Activated CD8-positive, alpha-beta T cell treated with anti-CD3 and anti-CD28 coated beads for 36 hours (primary cell): ENCODE measurements around the gene USP17L17. TPM values are rescaled to one million over a fixed set of nuclear protein-coding genes. Genes with fewer than 3 reads are reported as not detected.
"Not testable (repeated sequence)": the region's sequence is repeated elsewhere in the genome, so short reads cannot be mapped to it uniquely, and the experiment has no call there.

Experiments used
- ATAC-seq: fragments of 200-7000 bp; cut with Tn5 transposase; one replicate; pipeline ENCODE4 v1.10.0; 2021; ENCODE audit warnings: mild to moderate bottlenecking, moderate library complexity
- CTCF ChIA-PET: fragments of 350-600 bp; sonication (Branson Sonifier 250); formaldehyde crosslinking; loops from one replicate; lab custom pipeline; 2021; ENCODE audit warnings: antibody characterized with exemption; lab: Charles Lee
- POLR2A ChIA-PET: fragments of 350-600 bp; sonication (Branson Sonifier 250); formaldehyde crosslinking; loops from one replicate; lab custom pipeline; 2021; ENCODE audit warnings: antibody characterized with exemption; lab: Charles Lee
- DNase-seq: peaks from one replicate; pipeline ENCODE4 v3.0.0-alpha.2; 2020
- H3K27ac Mint-ChIP-seq: one replicate; pipeline ENCODE4 v1.8.0; 2021; ENCODE audit warnings: mild to moderate bottlenecking, mixed read lengths
- H3K27me3 Mint-ChIP-seq: one replicate; pipeline ENCODE4 v1.8.0; 2021; ENCODE audit warnings: mixed read lengths
- H3K36me3 Mint-ChIP-seq: one replicate; pipeline ENCODE4 v1.8.0; 2021; ENCODE audit warnings: low read depth, mixed read lengths
- H3K4me1 Mint-ChIP-seq: one replicate; pipeline ENCODE4 v1.8.0; 2021; ENCODE audit warnings: low read depth, mixed read lengths
- H3K4me3 Mint-ChIP-seq: one replicate; pipeline ENCODE4 v1.8.0; 2021; ENCODE audit warnings: mild to moderate bottlenecking, moderate library complexity, mixed read lengths
- H3K9me3 Mint-ChIP-seq: one replicate; pipeline ENCODE4 v1.8.0; 2021; ENCODE audit warnings: mixed read lengths
- intact Hi-C: fragments of 100-400 bp; cut with micrococcal nuclease; formaldehyde crosslinking; loops from one replicate; pipeline ENCODE4 v1.10.0; 2022
- total RNA-seq, 2 experiments: library from RNA; stranded (reverse); gene quantifications; one replicate each; pipeline ENCODE4 v1.2.3, GENCODE V29; 2021

Gene USP17L17, protein sequence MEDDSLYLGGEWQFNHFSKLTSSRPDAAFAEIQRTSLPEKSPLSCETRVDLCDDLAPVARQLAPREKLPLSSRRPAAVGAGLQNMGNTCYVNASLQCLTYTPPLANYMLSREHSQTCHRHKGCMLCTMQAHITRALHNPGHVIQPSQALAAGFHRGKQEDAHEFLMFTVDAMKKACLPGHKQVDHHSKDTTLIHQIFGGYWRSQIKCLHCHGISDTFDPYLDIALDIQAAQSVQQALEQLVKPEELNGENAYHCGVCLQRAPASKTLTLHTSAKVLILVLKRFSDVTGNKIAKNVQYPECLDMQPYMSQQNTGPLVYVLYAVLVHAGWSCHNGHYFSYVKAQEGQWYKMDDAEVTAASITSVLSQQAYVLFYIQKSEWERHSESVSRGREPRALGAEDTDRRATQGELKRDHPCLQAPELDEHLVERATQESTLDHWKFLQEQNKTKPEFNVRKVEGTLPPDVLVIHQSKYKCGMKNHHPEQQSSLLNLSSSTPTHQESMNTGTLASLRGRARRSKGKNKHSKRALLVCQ
- not detected for total RNA-seq

DNA sequence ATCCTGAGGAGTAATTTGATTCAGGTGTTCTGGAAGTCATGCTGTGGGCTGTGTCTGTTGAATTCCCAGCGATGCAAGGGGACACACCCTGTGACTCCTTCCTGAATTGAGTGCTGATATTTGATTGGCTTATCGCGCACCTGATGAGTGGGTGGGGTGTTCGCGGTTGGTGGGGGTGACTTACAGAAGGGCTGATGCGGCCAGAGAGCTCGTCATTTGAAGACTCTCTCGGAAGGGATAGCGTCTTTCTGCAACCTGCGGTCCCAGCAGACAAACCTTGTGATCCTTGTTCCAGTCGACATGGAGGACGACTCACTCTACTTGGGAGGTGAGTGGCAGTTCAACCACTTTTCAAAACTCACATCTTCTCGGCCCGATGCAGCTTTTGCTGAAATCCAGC, at the start of gene USP17L17:
Gene USP17L17, plus strand, starts transcription at position 301 of the 400 bp plus-strand sequence. Its CDS starts 0 bp downstream, at position 301.
- H3K27me3 Mint-ChIP-seq, H3K9me3 Mint-ChIP-seq, H3K27ac Mint-ChIP-seq, intact Hi-C loops, H3K36me3 Mint-ChIP-seq, H3K4me3 Mint-ChIP-seq, CTCF ChIA-PET, ATAC-seq, POLR2A ChIA-PET, DNase-seq, H3K4me1 Mint-ChIP-seq: not testable (repeated sequence)

DNA sequence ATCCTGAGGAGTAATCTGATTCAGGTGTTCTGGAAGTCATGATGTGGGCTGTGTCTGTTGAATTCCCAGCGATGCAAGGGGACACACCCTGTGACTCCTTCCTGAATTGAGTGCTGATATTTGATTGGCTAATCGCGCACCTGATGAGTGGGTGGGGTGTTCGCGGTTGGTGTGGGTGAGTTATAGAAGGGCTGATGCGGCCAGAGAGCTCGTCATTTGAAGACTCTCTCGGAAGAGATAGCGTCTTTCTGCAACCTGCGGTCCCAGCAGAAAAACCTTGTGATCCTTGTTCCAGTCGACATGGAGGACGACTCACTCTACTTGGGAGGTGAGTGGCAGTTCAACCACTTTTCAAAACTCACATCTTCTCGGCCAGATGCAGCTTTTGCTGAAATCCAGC, 33.3 kb upstream of the USP17L17 start, which contains the start of gene USP17L10:
Gene USP17L10, plus strand, starts transcription at position 301 of the 400 bp plus-strand sequence. Its CDS starts 0 bp downstream, at position 301.
- POLR2A ChIA-PET, H3K9me3 Mint-ChIP-seq, H3K27ac Mint-ChIP-seq, H3K27me3 Mint-ChIP-seq, ATAC-seq, intact Hi-C loops, H3K4me3 Mint-ChIP-seq, H3K36me3 Mint-ChIP-seq, DNase-seq, CTCF ChIA-PET, H3K4me1 Mint-ChIP-seq: not testable (repeated sequence)

DNA sequence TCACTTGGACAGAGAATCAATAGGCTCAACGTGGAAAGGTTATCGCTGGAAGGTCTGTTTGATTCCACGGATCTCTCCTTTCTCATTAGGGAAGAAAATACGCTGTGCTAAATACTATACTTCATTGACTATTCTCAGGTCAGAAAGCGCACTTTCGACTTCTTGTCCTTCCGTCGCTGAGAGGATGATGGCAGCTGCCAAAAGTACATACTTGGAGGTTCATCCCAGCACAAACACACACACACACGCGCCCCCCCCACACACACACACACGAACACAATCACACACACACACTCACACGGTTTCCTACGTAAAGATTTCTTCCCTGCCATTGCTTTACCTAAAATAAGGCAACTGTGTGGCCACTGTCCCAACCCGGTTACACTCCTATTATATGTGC, 29.0 kb upstream of the USP17L17 start:
- H3K4me1 Mint-ChIP-seq, H3K36me3 Mint-ChIP-seq, intact Hi-C loops, CTCF ChIA-PET, H3K9me3 Mint-ChIP-seq, DNase-seq, H3K27me3 Mint-ChIP-seq, POLR2A ChIA-PET, H3K27ac Mint-ChIP-seq, H3K4me3 Mint-ChIP-seq, ATAC-seq: not testable (repeated sequence)

DNA sequence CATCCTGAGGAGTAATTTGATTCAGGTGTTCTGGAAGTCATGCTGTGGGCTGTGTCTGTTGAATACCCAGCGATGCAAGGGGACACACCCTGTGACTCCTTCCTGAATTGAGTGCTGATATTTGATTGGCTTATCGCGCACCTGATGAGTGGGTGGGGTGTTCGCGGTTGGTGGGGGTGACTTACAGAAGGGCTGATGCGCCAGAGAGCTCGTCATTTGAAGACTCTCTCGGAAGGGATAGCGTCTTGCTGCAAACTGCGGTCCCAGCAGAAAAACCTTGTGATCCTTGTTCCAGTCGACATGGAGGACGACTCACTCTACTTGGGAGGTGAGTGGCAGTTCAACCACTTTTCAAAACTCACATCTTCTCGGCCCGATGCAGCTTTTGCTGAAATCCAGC, 28.6 kb upstream of the USP17L17 start, which contains the start of gene USP17L11:
Gene USP17L11, plus strand, starts transcription at position 301 of the 400 bp plus-strand sequence. Its CDS starts 0 bp downstream, at position 301.
- H3K27ac Mint-ChIP-seq, H3K4me3 Mint-ChIP-seq, H3K36me3 Mint-ChIP-seq, intact Hi-C loops, ATAC-seq, H3K9me3 Mint-ChIP-seq, H3K27me3 Mint-ChIP-seq, POLR2A ChIA-PET, DNase-seq, CTCF ChIA-PET, H3K4me1 Mint-ChIP-seq: not testable (repeated sequence)

DNA sequence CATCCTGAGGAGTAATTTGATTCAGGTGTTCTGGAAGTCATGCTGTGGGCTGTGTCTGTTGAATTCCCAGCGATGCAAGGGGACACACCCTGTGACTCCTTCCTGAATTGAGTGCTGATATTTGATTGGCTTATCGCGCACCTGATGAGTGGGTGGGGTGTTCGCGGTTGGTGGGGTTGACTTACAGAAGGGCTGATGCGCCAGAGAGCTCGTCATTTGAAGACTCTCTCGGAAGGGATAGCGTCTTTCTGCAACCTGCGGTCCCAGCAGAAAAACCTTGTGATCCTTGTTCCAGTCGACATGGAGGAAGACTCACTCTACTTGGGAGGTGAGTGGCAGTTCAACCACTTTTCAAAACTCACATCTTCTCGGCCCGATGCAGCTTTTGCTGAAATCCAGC, 23.8 kb upstream of the USP17L17 start, which contains the start of gene USP17L12:
Gene USP17L12, plus strand, starts transcription at position 301 of the 400 bp plus-strand sequence. Its CDS starts 0 bp downstream, at position 301.
- intact Hi-C loops, ATAC-seq, CTCF ChIA-PET, POLR2A ChIA-PET, H3K36me3 Mint-ChIP-seq, H3K27me3 Mint-ChIP-seq, H3K27ac Mint-ChIP-seq, DNase-seq, H3K9me3 Mint-ChIP-seq, H3K4me3 Mint-ChIP-seq, H3K4me1 Mint-ChIP-seq: not testable (repeated sequence)

DNA sequence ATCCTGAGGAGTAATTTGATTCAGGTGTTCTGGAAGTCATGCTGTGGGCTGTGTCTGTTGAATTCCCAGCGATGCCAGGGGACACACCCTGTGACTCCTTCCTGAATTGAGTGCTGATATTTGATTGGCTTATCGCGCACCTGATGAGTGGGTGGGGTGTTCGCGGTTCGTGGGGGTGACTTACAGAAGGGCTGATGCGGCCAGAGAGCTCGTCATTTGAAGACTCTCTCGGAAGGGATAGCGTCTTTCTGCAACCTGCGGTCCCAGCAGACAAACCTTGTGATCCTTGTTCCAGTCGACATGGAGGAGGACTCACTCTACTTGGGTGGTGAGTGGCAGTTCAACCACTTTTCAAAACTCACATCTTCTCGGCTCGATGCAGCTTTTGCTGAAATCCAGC, 19.1 kb upstream of the USP17L17 start, which contains the start of gene USP17L13:
Gene USP17L13, plus strand, starts transcription at position 301 of the 400 bp plus-strand sequence. Its CDS starts 0 bp downstream, at position 301.
- H3K36me3 Mint-ChIP-seq, H3K9me3 Mint-ChIP-seq, CTCF ChIA-PET, POLR2A ChIA-PET, H3K4me3 Mint-ChIP-seq, H3K27ac Mint-ChIP-seq, DNase-seq, H3K27me3 Mint-ChIP-seq, ATAC-seq, intact Hi-C loops, H3K4me1 Mint-ChIP-seq: not testable (repeated sequence)

DNA sequence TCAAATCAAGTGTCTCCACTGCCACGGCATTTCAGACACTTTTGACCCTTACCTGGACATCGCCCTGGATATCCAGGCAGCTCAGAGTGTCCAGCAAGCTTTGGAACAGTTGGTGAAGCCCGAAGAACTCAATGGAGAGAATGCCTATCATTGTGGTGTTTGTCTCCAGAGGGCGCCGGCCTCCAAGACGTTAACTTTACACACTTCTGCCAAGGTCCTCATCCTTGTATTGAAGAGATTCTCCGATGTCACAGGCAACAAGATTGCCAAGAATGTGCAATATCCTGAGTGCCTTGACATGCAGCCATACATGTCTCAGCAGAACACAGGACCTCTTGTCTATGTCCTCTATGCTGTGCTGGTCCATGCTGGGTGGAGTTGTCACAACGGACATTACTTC, 13.4 kb upstream of the USP17L17 start:
- H3K9me3 Mint-ChIP-seq, ATAC-seq, CTCF ChIA-PET, H3K27ac Mint-ChIP-seq, H3K27me3 Mint-ChIP-seq, H3K4me3 Mint-ChIP-seq, intact Hi-C loops, H3K36me3 Mint-ChIP-seq, H3K4me1 Mint-ChIP-seq, POLR2A ChIA-PET: not testable (repeated sequence)
- DNase-seq = peak; percentile 0

DNA sequence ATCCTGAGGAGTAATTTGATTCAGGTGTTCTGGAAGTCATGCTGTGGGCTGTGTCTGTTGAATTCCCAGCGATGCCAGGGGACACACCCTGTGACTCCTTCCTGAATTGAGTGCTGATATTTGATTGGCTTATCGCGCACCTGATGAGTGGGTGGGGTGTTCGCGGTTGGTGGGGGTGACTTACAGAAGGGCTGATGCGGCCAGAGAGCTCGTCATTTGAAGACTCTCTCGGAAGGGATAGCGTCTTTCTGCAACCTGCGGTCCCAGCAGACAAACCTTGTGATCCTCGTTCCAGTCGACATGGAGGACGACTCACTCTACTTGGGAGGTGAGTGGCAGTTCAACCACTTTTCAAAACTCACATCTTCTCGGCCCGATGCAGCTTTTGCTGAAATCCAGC, 9.6 kb upstream of the USP17L17 start, which contains the start of gene USP17L15:
Gene USP17L15, plus strand, starts transcription at position 301 of the 400 bp plus-strand sequence. Its CDS starts 0 bp downstream, at position 301.
- POLR2A ChIA-PET, H3K9me3 Mint-ChIP-seq, H3K4me1 Mint-ChIP-seq, ATAC-seq, intact Hi-C loops, H3K27me3 Mint-ChIP-seq, DNase-seq, CTCF ChIA-PET, H3K27ac Mint-ChIP-seq, H3K36me3 Mint-ChIP-seq, H3K4me3 Mint-ChIP-seq: not testable (repeated sequence)

DNA sequence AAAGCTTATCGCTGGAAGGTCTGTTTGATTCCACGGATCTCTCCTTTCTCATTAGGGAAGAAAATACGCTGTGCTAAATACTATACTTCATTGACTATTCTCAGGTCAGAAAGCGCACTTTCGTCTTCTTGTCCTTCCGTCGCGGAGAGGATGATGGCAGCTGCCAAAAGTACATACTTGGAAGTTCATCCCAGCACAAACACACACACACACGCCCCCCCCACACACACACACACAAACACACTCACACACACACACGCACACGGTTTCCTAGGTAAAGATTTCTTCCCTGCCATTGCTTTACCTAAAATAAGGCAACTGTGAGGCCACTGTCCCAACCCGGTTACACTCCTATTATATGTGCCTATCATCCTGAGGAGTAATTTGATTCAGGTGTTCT, 5.2 kb upstream of the USP17L17 start:
- DNase-seq, ATAC-seq, H3K9me3 Mint-ChIP-seq, H3K4me1 Mint-ChIP-seq, intact Hi-C loops, H3K36me3 Mint-ChIP-seq, H3K27ac Mint-ChIP-seq, H3K4me3 Mint-ChIP-seq, POLR2A ChIA-PET, H3K27me3 Mint-ChIP-seq, CTCF ChIA-PET: not testable (repeated sequence)

DNA sequence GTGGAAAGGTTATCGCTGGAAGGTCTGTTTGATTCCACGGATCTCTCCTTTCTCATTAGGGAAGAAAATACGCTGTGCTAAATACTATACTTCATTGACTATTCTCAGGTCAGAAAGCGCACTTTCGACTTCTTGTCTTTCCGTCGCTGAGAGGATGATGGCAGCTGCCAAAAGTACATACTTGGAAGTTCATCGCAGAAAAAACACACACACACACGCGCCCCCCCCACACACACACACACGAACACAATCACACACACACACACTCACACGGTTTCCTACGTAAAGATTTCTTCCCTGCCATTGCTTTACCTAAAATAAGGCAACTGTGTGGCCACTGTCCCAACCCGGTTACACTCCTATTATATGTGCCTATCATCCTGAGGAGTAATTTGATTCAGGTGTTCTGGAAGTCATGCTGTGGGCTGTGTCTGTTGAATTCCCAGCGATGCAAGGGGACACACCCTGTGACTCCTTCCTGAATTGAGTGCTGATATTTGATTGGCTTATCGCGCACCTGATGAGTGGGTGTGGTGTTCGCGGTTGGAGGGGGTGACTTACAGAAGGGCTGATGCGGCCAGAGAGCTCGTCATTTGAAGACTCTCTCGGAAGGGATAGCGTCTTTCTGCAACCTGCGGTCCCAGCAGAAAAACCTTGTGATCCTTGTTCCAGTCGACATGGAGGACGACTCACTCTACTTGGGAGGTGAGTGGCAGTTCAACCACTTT, 4.4 kb downstream of the USP17L17 start, which contains the start of gene USP17L18:
Gene USP17L18, plus strand, starts transcription at position 678 of the 728 bp plus-strand sequence. Its CDS starts 0 bp downstream, at position 678.
- CTCF ChIA-PET, H3K4me1 Mint-ChIP-seq, H3K36me3 Mint-ChIP-seq, H3K27me3 Mint-ChIP-seq, ATAC-seq, H3K27ac Mint-ChIP-seq, H3K4me3 Mint-ChIP-seq, intact Hi-C loops, POLR2A ChIA-PET, H3K9me3 Mint-ChIP-seq: not testable (repeated sequence)
- peak; percentile 0 for DNase-seq

DNA sequence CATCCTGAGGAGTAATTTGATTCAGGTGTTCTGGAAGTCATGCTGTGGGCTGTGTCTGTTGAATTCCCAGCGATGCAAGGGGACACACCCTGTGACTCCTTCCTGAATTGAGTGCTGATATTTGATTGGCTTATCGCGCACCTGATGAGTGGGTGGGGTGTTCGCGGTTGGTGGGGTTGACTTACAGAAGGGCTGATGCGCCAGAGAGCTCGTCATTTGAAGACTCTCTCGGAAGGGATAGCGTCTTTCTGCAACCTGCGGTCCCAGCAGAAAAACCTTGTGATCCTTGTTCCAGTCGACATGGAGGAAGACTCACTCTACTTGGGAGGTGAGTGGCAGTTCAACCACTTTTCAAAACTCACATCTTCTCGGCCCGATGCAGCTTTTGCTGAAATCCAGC, 9.4 kb downstream of the USP17L17 start, which contains the start of gene USP17L19:
Gene USP17L19, plus strand, starts transcription at position 301 of the 400 bp plus-strand sequence. Its CDS starts 0 bp downstream, at position 301.
- not testable (repeated sequence) for DNase-seq

More for the DNA sequence above, 9.4 kb downstream of the USP17L17 start, which contains the start of gene USP17L19:
- H3K4me1 Mint-ChIP-seq, CTCF ChIA-PET, H3K4me3 Mint-ChIP-seq, H3K27me3 Mint-ChIP-seq, intact Hi-C loops, H3K27ac Mint-ChIP-seq, POLR2A ChIA-PET, H3K36me3 Mint-ChIP-seq, H3K9me3 Mint-ChIP-seq, ATAC-seq: not testable (repeated sequence)
